HUES48 (cell line): ENCODE measurements around the gene ORMDL3.

Source experiments
- H3K27ac ChIP-seq: one replicate; pipeline ENCODE4 v1.7.0; 2013; ENCODE audit warnings: low read depth, low read length, inconsistent platforms
- H3K27me3 ChIP-seq: 2 replicates; pipeline ENCODE4 v1.6.1; 2013; ENCODE audit warnings: mild to moderate bottlenecking, low read length; ENCODE audit not compliant: control insufficient read depth, insufficient read depth
- H3K36me3 ChIP-seq: 2 replicates; pipeline ENCODE4 v1.6.1; 2013; ENCODE audit warnings: low read length; ENCODE audit not compliant: control insufficient read depth, insufficient read depth
- H3K4me1 ChIP-seq: 2 replicates; pipeline ENCODE4 v1.6.1; 2013; ENCODE audit warnings: mild to moderate bottlenecking, low read length; ENCODE audit not compliant: control insufficient read depth, insufficient read depth
- H3K4me3 ChIP-seq: 2 replicates; pipeline ENCODE4 v1.5.1; 2013; ENCODE audit warnings: mild to moderate bottlenecking, low read depth, low read length
- H3K9ac ChIP-seq: 2 replicates; pipeline ENCODE4 v1.6.1; 2013; ENCODE audit warnings: mild to moderate bottlenecking, low read depth, low read length, moderate library complexity
- H3K9me3 ChIP-seq: 2 replicates; pipeline ENCODE4 v1.6.1; 2013; ENCODE audit warnings: low read length; ENCODE audit not compliant: control insufficient read depth, insufficient read depth

ORMDL3 gene, protein sequence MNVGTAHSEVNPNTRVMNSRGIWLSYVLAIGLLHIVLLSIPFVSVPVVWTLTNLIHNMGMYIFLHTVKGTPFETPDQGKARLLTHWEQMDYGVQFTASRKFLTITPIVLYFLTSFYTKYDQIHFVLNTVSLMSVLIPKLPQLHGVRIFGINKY

DNA sequence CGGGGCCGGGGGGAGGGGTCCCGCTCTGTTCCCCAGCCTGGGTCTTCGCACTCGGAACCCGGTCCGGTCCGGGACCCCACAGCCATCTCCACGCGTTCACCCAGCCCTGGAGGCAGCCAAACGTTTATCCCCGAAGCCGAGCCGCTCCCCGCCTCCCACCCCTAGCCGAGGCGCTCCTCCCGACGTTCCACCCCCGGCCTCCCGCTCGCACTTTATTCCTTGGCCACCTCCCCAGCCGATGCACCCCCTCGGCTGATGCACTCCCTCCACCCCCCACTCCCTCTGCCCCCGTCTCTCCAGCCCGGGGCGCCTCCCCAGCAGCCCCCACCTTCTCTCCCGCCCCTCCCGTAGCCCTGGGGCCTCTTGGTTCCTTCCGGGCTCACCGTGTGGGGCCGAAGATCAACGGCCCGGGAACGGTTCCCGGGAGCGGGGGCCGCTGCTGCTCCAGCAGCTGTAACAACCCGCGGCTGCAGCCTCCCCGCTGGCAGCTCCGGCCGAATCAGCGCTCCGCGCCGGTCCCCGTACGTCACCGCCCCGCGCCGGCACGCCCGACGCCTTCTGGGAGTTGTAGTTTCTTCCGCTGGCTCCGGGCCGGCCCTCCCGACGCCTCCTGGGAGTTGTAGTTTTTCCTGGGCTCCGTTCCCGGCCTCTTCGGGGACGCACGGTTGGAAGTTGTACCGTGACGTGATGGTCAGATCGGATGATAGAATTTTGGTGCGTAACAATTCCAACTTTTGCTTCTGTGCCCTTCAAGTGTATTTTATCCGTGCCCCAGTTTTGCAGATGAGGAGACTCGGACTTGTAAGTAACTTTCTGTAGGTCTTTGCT is at the start of gene ORMDL3, which contains the start of gene LRRC3C:
Gene ORMDL3 (minus strand): TSS at position 501 of the 828 bp plus-strand sequence. CDS start 3,398 bp downstream, outside the sequence.
Gene LRRC3C (plus strand): TSS at position 632 of the 828 bp plus-strand sequence. CDS start 13,792 bp downstream, outside the sequence.
- Histone ChIP-seq H3K9ac (peak within 1 kb of the TSS; percentile 62; the same call in 1 of the 2 replicates), H3K9me3 (no peaks in the 10 kb centered on the region), H3K27me3 (no peaks in the 10 kb centered on the region), H3K36me3 (peaks cover 18% of the 10 kb centered on the region), H3K4me3 (peak within 1 kb of the TSS; percentile 89), H3K4me1 (peaks cover 23% of the 10 kb centered on the region), H3K27ac (peak within 1 kb of the TSS; percentile 91)

DNA sequence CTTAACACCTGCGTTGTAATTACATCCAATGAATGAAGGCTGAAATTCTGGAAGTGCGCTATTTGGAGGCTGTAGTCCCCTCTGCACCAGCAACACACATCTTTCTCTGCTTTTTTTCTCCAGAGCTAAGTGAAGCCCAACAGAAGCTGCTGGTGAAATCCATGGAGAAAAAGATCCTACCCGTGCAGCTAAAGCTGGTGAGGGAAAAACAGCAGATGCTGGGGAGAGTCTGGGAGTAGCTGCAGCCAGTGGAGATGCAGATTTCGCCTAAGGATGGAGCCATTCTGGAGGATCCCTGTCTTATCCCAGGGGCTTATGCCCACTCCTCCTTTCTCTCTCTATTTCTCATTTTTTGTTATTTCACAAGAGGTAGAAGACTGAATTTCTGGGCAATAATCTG is 48.4 kb upstream of the ORMDL3 start:
- Histone ChIP-seq H3K4me3 (no peak overlapping the region), H3K4me1 (peaks cover 10% of the 10 kb centered on the region), H3K9ac (no peak overlapping the region), H3K27me3 (no peaks in the 10 kb centered on the region), H3K36me3 (no peaks in the 10 kb centered on the region), H3K27ac (no peak overlapping the region), H3K9me3 (no peaks in the 10 kb centered on the region)

DNA sequence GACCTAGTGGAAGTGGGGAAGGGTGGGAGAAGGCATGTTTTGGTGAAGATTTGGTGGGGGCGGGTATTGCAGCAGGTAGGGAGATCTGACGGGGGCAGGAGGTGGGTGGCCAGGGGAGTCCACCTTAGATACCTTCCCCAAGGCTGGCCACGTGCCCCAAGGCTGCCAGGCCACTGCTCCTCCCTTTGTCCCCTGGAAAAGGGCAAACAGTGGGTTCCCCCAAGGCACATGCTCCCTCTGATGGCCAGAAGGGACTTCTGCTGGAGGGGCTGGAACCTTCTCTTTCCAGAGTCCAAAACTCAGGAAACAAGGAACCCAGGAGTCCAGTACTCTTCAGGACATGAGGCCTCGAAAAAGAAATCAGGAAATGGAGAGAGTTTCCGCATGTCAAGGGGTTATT is 47.0 kb upstream of the ORMDL3 start:
- H3K9me3 ChIP-seq = no peaks in the 10 kb centered on the region
- no peak overlapping the region for H3K27ac ChIP-seq
- no peaks in the 10 kb centered on the region for H3K36me3 ChIP-seq
- peaks cover 6% of the 10 kb centered on the region for H3K4me1 ChIP-seq
- H3K4me3 ChIP-seq = no peak overlapping the region
- no peak overlapping the region for H3K9ac ChIP-seq
- H3K27me3 ChIP-seq = no peaks in the 10 kb centered on the region; the same call in 1 of the 2 replicates

DNA sequence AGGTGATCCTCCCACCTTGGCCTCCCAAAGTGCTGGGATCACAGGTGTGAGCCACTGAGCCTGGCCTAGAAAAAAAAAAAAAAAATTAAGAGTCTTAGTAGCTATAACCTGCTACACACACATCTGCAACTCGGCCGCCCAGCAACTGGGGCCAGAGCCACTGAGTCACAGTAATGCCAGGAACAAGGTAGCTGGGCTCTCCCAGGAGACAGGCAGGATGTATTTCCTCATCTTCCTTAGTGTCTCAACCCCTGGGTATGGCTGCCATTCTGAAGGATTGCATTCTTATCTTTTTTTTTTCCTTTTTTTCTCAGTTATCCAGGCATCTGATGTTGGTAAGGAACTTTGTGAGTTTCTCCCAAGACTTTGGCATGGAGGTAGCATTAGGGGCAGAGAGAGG is 46.1 kb upstream of the ORMDL3 start:
- Histone ChIP-seq H3K27me3 (no peaks in the 10 kb centered on the region; the same call in 1 of the 2 replicates), H3K36me3 (no peaks in the 10 kb centered on the region), H3K4me3 (no peak overlapping the region), H3K9ac (no peak overlapping the region), H3K27ac (no peak overlapping the region), H3K4me1 (no peaks in the 10 kb centered on the region), H3K9me3 (no peaks in the 10 kb centered on the region)

DNA sequence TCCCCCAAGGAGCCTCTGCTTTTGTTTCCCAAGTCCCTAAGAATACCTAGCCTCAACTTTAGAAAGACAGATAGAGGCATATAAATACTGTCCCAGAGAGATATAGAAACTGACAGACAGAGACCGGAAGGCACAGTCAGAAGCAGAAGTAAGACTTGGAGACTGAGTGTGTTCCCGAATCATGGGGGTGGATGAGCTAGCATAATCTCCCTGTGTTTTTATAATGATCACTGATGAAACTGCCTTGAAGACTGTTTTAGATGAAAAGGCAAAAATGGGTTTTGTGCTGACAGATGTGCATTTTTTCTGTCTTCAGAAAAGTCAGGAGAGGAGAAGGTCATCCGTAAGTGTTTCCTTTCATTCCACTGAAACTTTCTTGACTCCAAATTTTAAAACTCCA is 44.9 kb upstream of the ORMDL3 start:
- Histone ChIP-seq H3K4me3 (no peak overlapping the region), H3K9me3 (no peaks in the 10 kb centered on the region), H3K36me3 (no peaks in the 10 kb centered on the region), H3K4me1 (no peaks in the 10 kb centered on the region), H3K27ac (no peak overlapping the region), H3K27me3 (no peaks in the 10 kb centered on the region; the same call in 1 of the 2 replicates), H3K9ac (no peak overlapping the region)

DNA sequence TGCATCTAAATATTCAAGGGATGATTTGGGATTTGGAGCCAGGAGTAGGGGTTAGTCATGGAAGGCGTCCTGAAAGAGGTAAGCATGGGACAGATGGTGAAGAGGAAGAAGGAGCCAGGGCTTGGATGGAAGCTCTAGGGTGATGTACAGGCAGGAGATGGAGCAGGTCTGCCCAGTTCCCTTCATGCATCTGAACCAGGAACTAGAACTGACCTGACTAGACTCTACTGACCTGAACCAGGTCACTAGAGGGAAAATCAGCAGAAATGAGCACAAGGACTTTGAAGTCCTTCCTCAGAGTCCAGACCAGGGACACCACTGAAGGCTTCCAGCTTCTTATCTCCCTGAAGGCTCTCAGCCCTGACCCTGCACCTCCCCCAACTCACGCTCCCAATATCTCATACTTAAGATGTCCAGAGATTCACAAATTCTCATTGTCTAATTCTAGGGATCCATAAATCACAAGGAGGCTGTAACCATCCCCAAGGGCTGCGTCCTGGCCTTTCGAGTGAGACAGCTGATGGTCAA is 43.7 kb upstream of the ORMDL3 start:
- no peak overlapping the region for H3K9ac ChIP-seq
- no peak overlapping the region for H3K4me3 ChIP-seq
- no peaks in the 10 kb centered on the region for H3K4me1 ChIP-seq
- no peaks in the 10 kb centered on the region for H3K9me3 ChIP-seq
- no peaks in the 10 kb centered on the region for H3K36me3 ChIP-seq
- no peak overlapping the region for H3K27ac ChIP-seq
- no peaks in the 10 kb centered on the region; the same call in 1 of the 2 replicates for H3K27me3 ChIP-seq

DNA sequence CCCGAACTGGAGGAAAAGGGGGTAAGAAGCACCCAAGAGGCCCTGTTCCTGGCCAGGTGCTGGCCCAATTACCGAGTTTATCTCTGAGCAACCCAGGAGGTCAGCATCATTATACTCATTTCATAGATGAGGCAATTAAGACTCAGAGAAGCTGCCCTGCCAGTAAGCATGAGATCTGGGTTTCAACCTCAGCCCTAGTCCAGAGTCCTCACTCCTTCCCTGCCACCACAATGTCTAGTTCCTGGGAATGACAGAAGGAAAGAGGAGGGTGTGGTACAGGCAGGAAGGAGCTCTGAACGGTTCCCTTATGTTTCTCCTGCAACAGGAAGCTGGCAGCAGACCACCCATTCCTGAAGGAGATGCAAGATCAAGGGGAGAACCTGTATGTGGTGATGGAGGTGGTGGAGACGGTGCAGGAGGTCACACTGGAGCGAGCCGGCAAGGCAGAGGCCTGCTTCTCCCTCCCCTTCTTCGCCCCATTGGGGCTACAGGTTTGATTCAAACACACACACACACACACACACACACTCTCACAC is 42.8 kb upstream of the ORMDL3 start:
- Histone ChIP-seq H3K27ac (no peak overlapping the region), H3K4me3 (no peak overlapping the region), H3K9me3 (no peaks in the 10 kb centered on the region)

DNA sequence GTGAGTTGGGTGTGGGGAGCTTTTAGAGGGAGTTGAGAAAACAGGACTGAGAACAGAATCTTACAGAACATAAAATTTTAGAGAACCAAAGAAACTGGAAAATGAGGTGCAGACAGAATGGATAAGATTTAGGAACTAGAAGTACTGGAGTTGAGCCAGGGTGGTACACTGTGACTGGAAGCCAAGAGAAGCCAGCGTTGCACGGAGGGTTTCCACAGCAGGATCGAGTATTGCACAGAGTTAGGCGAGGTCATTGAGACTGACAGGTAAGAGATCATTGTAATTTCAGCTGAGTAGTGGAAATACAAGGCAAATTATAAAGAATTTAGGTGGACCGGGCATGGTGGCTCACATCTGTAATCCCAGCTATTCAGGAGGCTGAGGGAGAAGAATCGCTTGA is 42.0 kb upstream of the ORMDL3 start:
- Histone ChIP-seq H3K27ac (no peak overlapping the region), H3K36me3 (no peaks in the 10 kb centered on the region), H3K4me1 (no peaks in the 10 kb centered on the region), H3K4me3 (no peak overlapping the region), H3K9me3 (no peaks in the 10 kb centered on the region), H3K9ac (no peak overlapping the region), H3K27me3 (no peaks in the 10 kb centered on the region; the same call in 1 of the 2 replicates)

More for the DNA sequence above, 42.8 kb upstream of the ORMDL3 start:
- H3K4me1 ChIP-seq = no peaks in the 10 kb centered on the region
- no peak overlapping the region for H3K9ac ChIP-seq
- no peaks in the 10 kb centered on the region for H3K36me3 ChIP-seq
- H3K27me3 ChIP-seq = no peaks in the 10 kb centered on the region; the same call in 1 of the 2 replicates

DNA sequence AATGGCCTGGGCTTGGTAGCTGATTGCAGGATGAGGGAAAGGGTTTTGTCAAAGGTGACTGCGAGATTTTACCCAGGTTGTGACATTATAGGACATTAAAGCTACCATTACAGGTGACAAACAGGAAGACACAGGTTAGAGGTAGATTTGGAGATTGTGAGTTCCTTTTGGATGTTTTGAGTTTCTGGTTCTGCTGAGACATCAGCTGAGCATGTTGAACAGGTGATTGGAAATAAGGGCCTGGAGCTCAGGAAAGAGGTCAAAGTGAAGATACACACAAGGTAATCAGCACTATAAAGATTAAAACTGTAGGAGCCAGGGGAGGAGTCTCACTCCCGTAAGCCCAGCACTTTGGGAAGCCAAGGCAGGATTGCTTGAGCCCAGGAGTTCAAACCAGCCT is 41.4 kb upstream of the ORMDL3 start:
- H3K27ac ChIP-seq = no peak overlapping the region
- H3K4me1 ChIP-seq = no peaks in the 10 kb centered on the region
- no peak overlapping the region for H3K9ac ChIP-seq
- no peaks in the 10 kb centered on the region for H3K36me3 ChIP-seq
- no peaks in the 10 kb centered on the region; the same call in 1 of the 2 replicates for H3K27me3 ChIP-seq
- no peaks in the 10 kb centered on the region for H3K9me3 ChIP-seq
- H3K4me3 ChIP-seq = no peak overlapping the region

DNA sequence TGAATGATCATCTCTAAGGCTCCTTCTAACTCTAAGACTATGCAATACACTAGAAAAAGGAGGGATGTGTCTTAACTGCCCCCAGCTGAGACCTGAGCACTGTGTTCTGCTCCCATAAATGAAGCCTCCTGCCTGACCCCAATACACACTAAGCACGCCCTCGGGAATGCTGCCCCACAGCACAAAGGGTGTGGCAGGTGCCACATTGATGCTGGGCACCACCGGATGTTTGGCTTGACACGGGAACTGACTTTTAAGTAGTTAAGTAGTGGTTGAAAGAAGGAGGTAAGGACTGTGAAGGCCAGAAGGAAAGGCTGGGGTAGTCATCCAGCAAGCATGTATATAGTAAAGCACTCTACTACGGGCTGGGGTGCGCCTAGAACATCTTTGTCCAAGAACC is 39.4 kb upstream of the ORMDL3 start:
- no peaks in the 10 kb centered on the region; the same call in 1 of the 2 replicates for H3K27me3 ChIP-seq
- no peak overlapping the region for H3K9ac ChIP-seq
- no peak overlapping the region for H3K4me3 ChIP-seq
- no peak overlapping the region for H3K27ac ChIP-seq
- H3K36me3 ChIP-seq = no peaks in the 10 kb centered on the region
- H3K9me3 ChIP-seq = no peaks in the 10 kb centered on the region
- no peaks in the 10 kb centered on the region for H3K4me1 ChIP-seq
